ENCODE data around the gene ARRDC4. TPM values are rescaled to one million over a fixed set of nuclear protein-coding genes. Genes with fewer than 3 reads are reported as not detected.

ARRDC4 gene
- total and polyA plus RNA-seq, 2 donors (not counting 1 experiment from before 2014, with no cell fraction given), result 1.1 to 6.7 TPM

- intact Hi-C loops (cut with micrococcal nuclease), result no loop called here
- no peak overlapping the region for H3K4me3 ChIP-seq (ENCODE audit: control extremely low read depth in 1 of 5, extremely low read depth in 1 of 5, insufficient read depth in 1 of 5, low read depth in 2 of 5, low read length in 4 of 5)
- DNase-seq (no peak), ATAC-seq (ENCODE audit: low read depth) (no peak)
- H4K20me1 ChIP-seq (ENCODE audit: control insufficient read depth, insufficient read depth, low read length, poor library complexity, severe bottlenecking), result no peaks in the 10 kb centered on the region
- no peaks in the 10 kb centered on the region for H3K9me3 Mint-ChIP-seq (ENCODE audit: insufficient read depth)
- TF ChIP-seq EZH2 (IDR thresholded peaks at IDR 0.05; ENCODE audit: borderline replicate concordance, insufficient read depth, low read depth, low read length, poor library complexity, severe bottlenecking), result no peak
- TF ChIP-seq CTCF (IDR thresholded peaks at IDR 0.05), result no peak
- H3K27me3 Mint-ChIP-seq, result no peaks in the 10 kb centered on the region
- H3K27me3 ChIP-seq (replicated peaks in 1 of 4; ENCODE audit: control extremely low read depth in 1 of 4, control insufficient read depth in 3 of 4, insufficient read depth in 4 of 4, low read length in 3 of 4), result peaks cover 0 to 2% (median 0%) of the 10 kb centered on the region in 4 experiments
- no peak overlapping the region for H3K27ac ChIP-seq (ENCODE audit: low read length in 2 of 2)
- CTCF ChIA-PET, result no interaction called here
- H3K4me3 Mint-ChIP-seq, result no peak overlapping the region
- no peaks in the 10 kb centered on the region for H3K4me1 Mint-ChIP-seq
- 90% methylated on average over 6 of the region's 9 CpGs for WGBS (ENCODE audit: insufficient coverage)
- H3K9me3 ChIP-seq (ENCODE audit: control extremely low read depth in 1 of 3, control insufficient read depth in 2 of 3, insufficient read depth in 1 of 3, low read length in 2 of 3), result peaks cover 0 to 4% (median 0%) of the 10 kb centered on the region in 3 donors
- no peaks in the 10 kb centered on the region for H3K36me3 ChIP-seq (replicated peaks in 1 of 2; ENCODE audit: control extremely low read depth in 1 of 2, control insufficient read depth in 1 of 2, extremely low read depth in 1 of 2, insufficient read depth in 2 of 2, low read length in 1 of 2)
- no peaks in the 10 kb centered on the region for H3K79me2 ChIP-seq (ENCODE audit: control insufficient read depth, insufficient read depth, low read length)
- no peak overlapping the region for H3K9ac ChIP-seq (ENCODE audit: low read length)
- no peak overlapping the region for H2AFZ ChIP-seq (ENCODE audit: insufficient read depth, low read depth, low read length, poor library complexity, severe bottlenecking)
- H3K4me2 ChIP-seq (replicated peaks; ENCODE audit: low read depth, low read length, poor library complexity, severe bottlenecking), result no peak overlapping the region
- no peak overlapping the region for H3K27ac Mint-ChIP-seq
- POLR2A ChIA-PET, result no interaction called here
- H3K4me1 ChIP-seq (ENCODE audit: control insufficient read depth in 2 of 2, insufficient read depth in 2 of 2, low read length in 2 of 2), result no peaks in the 10 kb centered on the region
These were observed 45.2 kb downstream of the ARRDC4 start for GRCh38 chr15:98005659-98006058.

GRCh38 chr15:98009169-98009568 lies 48.7 kb downstream of the ARRDC4 start:
- Histone ChIP-seq H3K36me3 (replicated peaks in 1 of 2; ENCODE audit: control extremely low read depth in 1 of 2, control insufficient read depth in 1 of 2, extremely low read depth in 1 of 2, insufficient read depth in 2 of 2, low read length in 1 of 2) (no peaks in the 10 kb centered on the region), H3K4me3 (ENCODE audit: control extremely low read depth in 1 of 5, extremely low read depth in 1 of 5, insufficient read depth in 1 of 5, low read depth in 2 of 5, low read length in 4 of 5) (no peak overlapping the region), H3K27me3 (replicated peaks in 1 of 4; ENCODE audit: control extremely low read depth in 1 of 4, control insufficient read depth in 3 of 4, insufficient read depth in 4 of 4, low read length in 3 of 4) (peaks cover 0 to 2% (median 0%) of the 10 kb centered on the region in 4 experiments), H3K4me2 (replicated peaks; ENCODE audit: low read depth, low read length, poor library complexity, severe bottlenecking) (no peak overlapping the region), H3K79me2 (ENCODE audit: control insufficient read depth, insufficient read depth, low read length) (no peaks in the 10 kb centered on the region), H3K4me1 (ENCODE audit: control insufficient read depth in 2 of 2, insufficient read depth in 2 of 2, low read length in 2 of 2) (no peaks in the 10 kb centered on the region), H2AFZ (ENCODE audit: insufficient read depth, low read depth, low read length, poor library complexity, severe bottlenecking) (no peak overlapping the region), H3K9me3 (ENCODE audit: control extremely low read depth in 1 of 3, control insufficient read depth in 2 of 3, insufficient read depth in 1 of 3, low read length in 2 of 3) (no peaks in the 10 kb centered on the region), H4K20me1 (ENCODE audit: control insufficient read depth, insufficient read depth, low read length, poor library complexity, severe bottlenecking) (no peaks in the 10 kb centered on the region), H3K9ac (ENCODE audit: low read length) (no peak overlapping the region), H3K27ac (ENCODE audit: low read length in 2 of 2) (no peak overlapping the region)
- intact Hi-C loops (cut with micrococcal nuclease), result no loop called here
- 77% methylated on average over 3 of the region's 4 CpGs for WGBS (ENCODE audit: insufficient coverage)
- no peaks in the 10 kb centered on the region for H3K27me3 Mint-ChIP-seq
- POLR2A ChIA-PET, result no interaction called here
- CTCF ChIA-PET, result no interaction called here
- H3K9me3 Mint-ChIP-seq (ENCODE audit: insufficient read depth), result no peaks in the 10 kb centered on the region
- ATAC-seq (ENCODE audit: low read depth) (no peak), DNase-seq (no peak)
- H3K27ac Mint-ChIP-seq, result no peak overlapping the region
- no peak for TF ChIP-seq CTCF (IDR thresholded peaks at IDR 0.05)
- no peak for TF ChIP-seq EZH2 (IDR thresholded peaks at IDR 0.05; ENCODE audit: borderline replicate concordance, insufficient read depth, low read depth, low read length, poor library complexity, severe bottlenecking)
- no peak overlapping the region for H3K4me3 Mint-ChIP-seq
- peaks cover 5% of the 10 kb centered on the region for H3K4me1 Mint-ChIP-seq

Data from B cell (primary cell).